HepG2 (cell line): Measurements from ENCODE around the gene ARL3. TPM values are rescaled to one million over a fixed set of nuclear protein-coding genes. Genes with fewer than 3 reads are reported as not detected.

Source experiments
- FOSL1 ChIP-seq: sonication (generic); formaldehyde crosslinking; IDR thresholded peaks from 2 replicates; pipeline ENCODE4 v1.9.0; 2021; ENCODE audit warnings: missing genetic modification reagents, borderline replicate concordance
- GATAD1 ChIP-seq: IDR thresholded peaks from 2 replicates; pipeline ENCODE4 v1.6.1; 2016; ENCODE audit warnings: missing genetic modification reagents, missing compliant biosample characterization
- GLMP ChIP-seq: sonication (generic); formaldehyde crosslinking; IDR thresholded peaks from 2 replicates; pipeline ENCODE4 v1.9.0; 2021; ENCODE audit warnings: missing genetic modification reagents, mild to moderate bottlenecking, borderline replicate concordance
- GZF1 ChIP-seq: sonication (generic); formaldehyde crosslinking; IDR thresholded peaks from 2 replicates; pipeline ENCODE4 v1.5.1; 2020; ENCODE audit warnings: mild to moderate bottlenecking, missing genetic modification reagents
- HNRNPLL ChIP-seq: fragments of 200-400 bp; formaldehyde crosslinking; IDR thresholded peaks from 2 replicates; pipeline ENCODE4 v1.6.1; 2017; ENCODE audit warnings: mild to moderate bottlenecking, low read depth, low read length; ENCODE audit not compliant: poor library complexity, severe bottlenecking
- IRX3 ChIP-seq: sonication (generic); formaldehyde crosslinking; IDR thresholded peaks from 2 replicates; pipeline ENCODE4 v1.8.1; 2023; ENCODE audit warnings: mild to moderate bottlenecking, low read depth, missing genetic modification reagents, borderline replicate concordance
- MAFG ChIP-seq: sonication (generic); formaldehyde crosslinking; IDR thresholded peaks from 2 replicates; pipeline ENCODE4 v1.5.1; 2020; ENCODE audit warnings: mild to moderate bottlenecking, missing genetic modification reagents
- REPIN1 ChIP-seq: sonication (generic); formaldehyde crosslinking; IDR thresholded peaks from 2 replicates; pipeline ENCODE4 v1.8.0; 2022; ENCODE audit warnings: missing genetic modification reagents, low read depth, mild to moderate bottlenecking, borderline replicate concordance
- SIX1 ChIP-seq: sonication (generic); formaldehyde crosslinking; IDR thresholded peaks from 2 replicates; pipeline ENCODE4 v1.4.0; 2020; ENCODE audit warnings: missing genetic modification reagents, borderline replicate concordance
- SP5 ChIP-seq: IDR thresholded peaks from 2 replicates; pipeline ENCODE4 v1.6.1; 2016; ENCODE audit warnings: low read depth, borderline replicate concordance
- TERF1 ChIP-seq: sonication (generic); formaldehyde crosslinking; IDR thresholded peaks from 2 replicates; pipeline ENCODE4 v1.8.0; 2022; ENCODE audit warnings: mild to moderate bottlenecking, missing genetic modification reagents, moderate library complexity
- ZBTB3 ChIP-seq: sonication (generic); formaldehyde crosslinking; IDR thresholded peaks from 2 replicates; pipeline ENCODE4 v1.4.0; 2020; ENCODE audit warnings: low read depth, mild to moderate bottlenecking, moderate library complexity, missing genetic modification reagents, borderline replicate concordance
- ZC3H13 ChIP-seq: sonication (generic); formaldehyde crosslinking; IDR thresholded peaks from 2 replicates; pipeline ENCODE4 v1.8.1; 2023; ENCODE audit warnings: mild to moderate bottlenecking, missing genetic modification reagents, moderate library complexity
- ZNF639 ChIP-seq: conservative IDR thresholded peaks from 2 replicates; pipeline ENCODE4 v1.6.1; 2018; ENCODE audit warnings: missing genetic modification reagents
- ZNF768 ChIP-seq: sonication (generic); formaldehyde crosslinking; IDR thresholded peaks from 2 replicates; pipeline ENCODE4 v1.4.0; 2020; ENCODE audit warnings: missing genetic modification reagents
- ZNF891 ChIP-seq: sonication (generic); formaldehyde crosslinking; IDR thresholded peaks from 2 replicates; pipeline ENCODE4 v1.5.0; 2020; ENCODE audit warnings: mild to moderate bottlenecking, missing genetic modification reagents
- ZSCAN22 ChIP-seq: sonication (generic); formaldehyde crosslinking; IDR thresholded peaks from 2 replicates; pipeline ENCODE4 v1.4.0; 2020; ENCODE audit warnings: mild to moderate bottlenecking, missing genetic modification reagents
- polyA plus RNA-seq, 8 experiments: library from polyadenylated mRNA; depleted of rRNA in 3 of 8; stranded (reverse) in 7 of 8; unstranded in 1 of 8; fragments of >200 nt; fragmentation: Illumina TruSeq in 4 of 8; extraction: Trizol in 4 of 8; gene quantifications; 2 replicates each; pipeline versions ENCODE4 v1.2.1 to v1.2.3, GENCODE V29; 2011 to 2016; ENCODE audit warnings: low read depth in 4 of 8, missing spikeins in 1 of 8, mixed read lengths in 1 of 8; ENCODE audit not compliant: insufficient read depth in 1 of 8
- total RNA-seq, 5 experiments: library from RNA; depleted of rRNA; stranded (reverse); fragments of >200 nt; fragmentation: Illumina TruSeq; extraction: Trizol; gene quantifications; 2 replicates each; pipeline ENCODE4 v1.2.3, GENCODE V29; 2016; ENCODE audit warnings: low read depth in 1 of 5
- TF ChIP-seq, protein P1 (sequence below): sonication (generic); formaldehyde crosslinking; conservative IDR thresholded peaks from 2 replicates; pipeline ENCODE4 v1.4.0; 2020; ENCODE audit warnings: missing genetic modification reagents
- TF ChIP-seq, protein P2 (sequence below): sonication (generic); formaldehyde crosslinking; IDR thresholded peaks from 2 replicates; pipeline ENCODE4 v1.4.0; 2020; ENCODE audit warnings: missing genetic modification reagents

The ARL3 gene
- total and polyA plus RNA-seq, 2 of the 13 experiments (the other 11 are each of a cell fraction or from before 2014, with no cell fraction given), result 5.2 to 6.6 TPM

GRCh38 chr10:102644646-102645387 is 69.4 kb downstream of the ARL3 start (continued):
- TF ChIP-seq ZNF639 (CRISPR knock-in tag), result peak; percentile 85
- 0 out of 2 replicates have a peak, but pooled peaks have one; percentile 89 for TF ChIP-seq IRX3
- peak; percentile 14; the same call in 1 of the 2 replicates for TF ChIP-seq FOSL1 (CRISPR knock-in tag)
- no peak for TF ChIP-seq GZF1 (CRISPR knock-in tag)
- peak; percentile 73 for TF ChIP-seq GATAD1
- TF ChIP-seq, protein P1, sequence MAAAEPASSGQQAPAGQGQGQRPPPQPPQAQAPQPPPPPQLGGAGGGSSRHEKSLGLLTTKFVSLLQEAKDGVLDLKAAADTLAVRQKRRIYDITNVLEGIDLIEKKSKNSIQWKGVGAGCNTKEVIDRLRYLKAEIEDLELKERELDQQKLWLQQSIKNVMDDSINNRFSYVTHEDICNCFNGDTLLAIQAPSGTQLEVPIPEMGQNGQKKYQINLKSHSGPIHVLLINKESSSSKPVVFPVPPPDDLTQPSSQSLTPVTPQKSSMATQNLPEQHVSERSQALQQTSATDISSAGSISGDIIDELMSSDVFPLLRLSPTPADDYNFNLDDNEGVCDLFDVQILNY, result peak; percentile 68
- peak; percentile 76; the same call in 1 of the 2 replicates for TF ChIP-seq ZNF891
- no peak; the same call in 1 of the 2 replicates for TF ChIP-seq GLMP
- 0 out of 2 replicates have a peak, but pooled peaks have one; percentile 70 for TF ChIP-seq TERF1 (CRISPR knock-in tag)
- peak; percentile 47; the same call in 1 of the 2 replicates for TF ChIP-seq SP5 (CRISPR knock-in tag)
- peak; percentile 86 for TF ChIP-seq REPIN1 (CRISPR knock-in tag)
- peak; percentile 99 for TF ChIP-seq ZC3H13 (CRISPR knock-in tag)
- TF ChIP-seq ZNF768 (CRISPR knock-in tag), result peak; percentile 70
- TF ChIP-seq, protein P2, sequence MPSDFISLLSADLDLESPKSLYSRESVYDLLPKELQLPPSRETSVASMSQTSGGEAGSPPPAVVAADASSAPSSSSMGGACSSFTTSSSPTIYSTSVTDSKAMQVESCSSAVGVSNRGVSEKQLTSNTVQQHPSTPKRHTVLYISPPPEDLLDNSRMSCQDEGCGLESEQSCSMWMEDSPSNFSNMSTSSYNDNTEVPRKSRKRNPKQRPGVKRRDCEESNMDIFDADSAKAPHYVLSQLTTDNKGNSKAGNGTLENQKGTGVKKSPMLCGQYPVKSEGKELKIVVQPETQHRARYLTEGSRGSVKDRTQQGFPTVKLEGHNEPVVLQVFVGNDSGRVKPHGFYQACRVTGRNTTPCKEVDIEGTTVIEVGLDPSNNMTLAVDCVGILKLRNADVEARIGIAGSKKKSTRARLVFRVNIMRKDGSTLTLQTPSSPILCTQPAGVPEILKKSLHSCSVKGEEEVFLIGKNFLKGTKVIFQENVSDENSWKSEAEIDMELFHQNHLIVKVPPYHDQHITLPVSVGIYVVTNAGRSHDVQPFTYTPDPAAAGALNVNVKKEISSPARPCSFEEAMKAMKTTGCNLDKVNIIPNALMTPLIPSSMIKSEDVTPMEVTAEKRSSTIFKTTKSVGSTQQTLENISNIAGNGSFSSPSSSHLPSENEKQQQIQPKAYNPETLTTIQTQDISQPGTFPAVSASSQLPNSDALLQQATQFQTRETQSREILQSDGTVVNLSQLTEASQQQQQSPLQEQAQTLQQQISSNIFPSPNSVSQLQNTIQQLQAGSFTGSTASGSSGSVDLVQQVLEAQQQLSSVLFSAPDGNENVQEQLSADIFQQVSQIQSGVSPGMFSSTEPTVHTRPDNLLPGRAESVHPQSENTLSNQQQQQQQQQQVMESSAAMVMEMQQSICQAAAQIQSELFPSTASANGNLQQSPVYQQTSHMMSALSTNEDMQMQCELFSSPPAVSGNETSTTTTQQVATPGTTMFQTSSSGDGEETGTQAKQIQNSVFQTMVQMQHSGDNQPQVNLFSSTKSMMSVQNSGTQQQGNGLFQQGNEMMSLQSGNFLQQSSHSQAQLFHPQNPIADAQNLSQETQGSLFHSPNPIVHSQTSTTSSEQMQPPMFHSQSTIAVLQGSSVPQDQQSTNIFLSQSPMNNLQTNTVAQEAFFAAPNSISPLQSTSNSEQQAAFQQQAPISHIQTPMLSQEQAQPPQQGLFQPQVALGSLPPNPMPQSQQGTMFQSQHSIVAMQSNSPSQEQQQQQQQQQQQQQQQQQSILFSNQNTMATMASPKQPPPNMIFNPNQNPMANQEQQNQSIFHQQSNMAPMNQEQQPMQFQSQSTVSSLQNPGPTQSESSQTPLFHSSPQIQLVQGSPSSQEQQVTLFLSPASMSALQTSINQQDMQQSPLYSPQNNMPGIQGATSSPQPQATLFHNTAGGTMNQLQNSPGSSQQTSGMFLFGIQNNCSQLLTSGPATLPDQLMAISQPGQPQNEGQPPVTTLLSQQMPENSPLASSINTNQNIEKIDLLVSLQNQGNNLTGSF (CRISPR knock-in tag), result peak; percentile 93
- 0 out of 2 replicates have a peak, but pooled peaks have one; percentile 25 for TF ChIP-seq MAFG
- no peak for TF ChIP-seq SIX1 (CRISPR knock-in tag)
- peak; percentile 8 for TF ChIP-seq HNRNPLL
- TF ChIP-seq ZSCAN22 (CRISPR knock-in tag), result peak; percentile 84
- peak; percentile 77 for TF ChIP-seq ZBTB3 (CRISPR knock-in tag)
